GM13976 (cell line): ENCODE results near the gene SREBF2.
"Not testable (repeated sequence)": the region's sequence is repeated elsewhere in the genome, so short reads cannot be mapped to it uniquely, and the experiment has no call there.

Source experiments
- DNase-seq: peaks from one replicate; pipeline ENCODE4 v3.0.0; 2012; ENCODE audit warnings: low spot score
- in situ Hi-C: fragments of 300-500 bp; cut with MboI; formaldehyde crosslinking; loops from one replicate; pipeline ENCODE4 v1.12.0; 2022; ENCODE audit warnings: low sequenced_read_pairs, mixed read lengths, inconsistent platforms; ENCODE audit not compliant: unreplicated experiment
- TF ChIP-seq, protein P1 (sequence below): IDR thresholded peaks from 2 replicates; pipeline ENCODE4 v1.5.1; 2012; ENCODE audit warnings: borderline replicate concordance, mild to moderate bottlenecking; ENCODE audit not compliant: insufficient read depth; ENCODE audit errors: extremely low read depth, missing control alignments, control extremely low read depth

Gene SREBF2

DNA sequence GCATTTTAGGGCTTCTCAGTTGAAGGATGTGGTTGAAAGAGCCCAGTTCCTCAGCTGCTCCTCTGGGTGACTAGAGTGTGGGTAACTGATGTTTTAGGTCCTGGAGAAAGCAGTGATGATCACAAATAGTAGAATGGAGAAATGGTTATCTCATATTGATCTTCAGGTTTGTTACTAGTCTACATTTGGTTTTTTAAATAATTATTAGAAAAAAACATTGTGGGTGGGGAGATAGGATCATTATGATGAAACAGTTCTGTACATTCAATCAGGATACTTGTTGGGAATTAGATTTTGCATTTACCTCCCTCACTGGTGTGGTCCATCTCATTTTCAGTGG, 24.9 kb downstream of the SREBF2 start:
- TF ChIP-seq, protein P1, sequence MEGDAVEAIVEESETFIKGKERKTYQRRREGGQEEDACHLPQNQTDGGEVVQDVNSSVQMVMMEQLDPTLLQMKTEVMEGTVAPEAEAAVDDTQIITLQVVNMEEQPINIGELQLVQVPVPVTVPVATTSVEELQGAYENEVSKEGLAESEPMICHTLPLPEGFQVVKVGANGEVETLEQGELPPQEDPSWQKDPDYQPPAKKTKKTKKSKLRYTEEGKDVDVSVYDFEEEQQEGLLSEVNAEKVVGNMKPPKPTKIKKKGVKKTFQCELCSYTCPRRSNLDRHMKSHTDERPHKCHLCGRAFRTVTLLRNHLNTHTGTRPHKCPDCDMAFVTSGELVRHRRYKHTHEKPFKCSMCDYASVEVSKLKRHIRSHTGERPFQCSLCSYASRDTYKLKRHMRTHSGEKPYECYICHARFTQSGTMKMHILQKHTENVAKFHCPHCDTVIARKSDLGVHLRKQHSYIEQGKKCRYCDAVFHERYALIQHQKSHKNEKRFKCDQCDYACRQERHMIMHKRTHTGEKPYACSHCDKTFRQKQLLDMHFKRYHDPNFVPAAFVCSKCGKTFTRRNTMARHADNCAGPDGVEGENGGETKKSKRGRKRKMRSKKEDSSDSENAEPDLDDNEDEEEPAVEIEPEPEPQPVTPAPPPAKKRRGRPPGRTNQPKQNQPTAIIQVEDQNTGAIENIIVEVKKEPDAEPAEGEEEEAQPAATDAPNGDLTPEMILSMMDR = no peak
- DNase-seq = no peak
- in situ Hi-C loops = no loop called here

DNA sequence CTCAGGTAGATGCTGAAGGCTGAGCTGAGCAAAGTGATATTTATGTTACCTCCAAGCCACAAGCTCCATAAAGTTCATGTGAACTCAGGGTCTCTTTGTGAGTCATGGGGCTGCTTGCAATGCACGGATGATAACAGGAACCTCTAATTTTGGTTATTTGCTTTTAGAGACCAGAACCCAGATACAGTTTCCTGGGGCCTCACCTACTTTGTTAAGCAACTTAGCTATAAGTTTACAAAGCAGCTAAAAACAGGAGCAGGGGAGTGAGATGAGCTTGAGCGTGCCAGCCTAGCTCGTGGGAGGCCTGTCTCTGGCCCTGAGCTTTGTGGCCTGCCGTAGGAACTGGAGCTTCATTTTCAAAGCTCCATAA, 29.2 kb downstream of the SREBF2 start:
- peak; percentile 75 for DNase-seq
- TF ChIP-seq, protein P1 = no peak
- in situ Hi-C loops = no loop called here

DNA sequence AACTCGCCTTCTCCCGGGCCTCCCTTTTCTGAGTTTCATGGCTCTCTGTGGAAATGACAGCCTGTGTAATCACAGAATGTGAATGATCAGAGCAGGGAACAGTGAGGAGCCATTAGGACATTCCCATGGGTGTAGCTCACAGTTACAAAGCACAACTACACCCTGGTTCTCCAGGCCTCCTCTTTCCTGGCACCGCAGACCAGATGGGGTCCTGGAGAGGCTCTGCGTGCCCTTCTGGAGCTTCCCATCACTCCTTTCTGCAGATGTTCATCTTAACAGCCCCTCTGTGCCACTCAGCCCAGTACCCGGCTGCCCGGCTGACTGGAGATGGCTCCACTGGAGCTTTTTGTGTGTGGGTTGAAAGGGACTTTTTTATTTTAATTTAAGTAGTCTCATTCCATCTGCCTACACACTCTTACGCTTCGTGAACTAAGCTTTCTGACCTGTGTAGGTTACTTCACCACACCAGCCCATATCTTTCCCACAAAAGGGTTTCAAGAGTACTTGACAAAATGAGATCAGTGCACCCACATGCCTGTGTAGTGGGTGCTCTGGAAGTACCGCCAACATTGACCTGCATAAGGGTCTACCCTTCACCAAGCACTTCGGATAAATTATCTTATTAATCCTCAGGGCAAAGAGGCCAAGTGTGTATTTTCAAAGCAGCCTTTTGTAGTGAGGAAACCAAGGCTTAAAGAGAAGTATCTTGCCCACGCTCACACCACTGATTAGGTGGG, 29.8 kb downstream of the SREBF2 start:
- peak; percentile 78 for DNase-seq
- in situ Hi-C loops = no loop called here
- TF ChIP-seq, protein P1 = no peak

DNA sequence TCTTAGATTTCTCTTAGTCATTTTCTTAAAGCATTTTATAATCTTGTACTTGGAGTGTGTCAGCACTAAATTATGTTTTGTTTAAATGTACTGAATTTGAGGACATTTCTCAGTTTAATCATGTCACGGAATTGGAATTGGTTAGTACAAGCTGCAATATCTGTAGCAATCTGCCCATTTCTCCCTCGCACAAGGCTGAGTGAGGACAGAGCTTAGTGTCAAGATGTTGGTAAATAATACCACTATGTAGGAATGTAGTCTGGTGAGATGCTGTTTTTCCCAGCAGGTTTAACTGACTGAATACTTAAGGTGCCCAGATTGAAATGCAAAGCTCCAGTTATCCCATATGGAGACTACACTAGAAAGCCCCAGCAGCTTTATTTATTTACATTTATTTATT, 30.6 kb downstream of the SREBF2 start:
- no peak for DNase-seq
- in situ Hi-C loops = no loop called here
- TF ChIP-seq, protein P1 = no peak

DNA sequence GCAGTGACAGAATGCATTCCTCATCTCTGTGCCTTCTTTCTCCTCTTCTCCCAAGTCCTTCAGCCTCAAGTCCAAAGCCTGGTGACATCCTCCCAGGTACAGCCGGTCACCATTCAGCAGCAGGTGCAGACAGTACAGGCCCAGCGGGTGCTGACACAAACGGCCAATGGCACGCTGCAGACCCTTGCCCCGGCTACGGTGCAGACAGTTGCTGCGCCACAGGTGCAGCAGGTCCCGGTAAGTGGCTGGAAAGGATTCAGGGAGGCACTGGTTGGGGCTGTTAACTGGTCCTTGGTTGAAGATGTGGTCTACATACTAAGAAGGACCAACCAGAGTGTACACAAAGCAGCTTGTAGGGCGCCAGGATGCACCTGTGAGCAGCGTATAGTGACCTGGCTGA, 35.7 kb downstream of the SREBF2 start:
- DNase-seq = no peak
- TF ChIP-seq, protein P1 = no peak
- in situ Hi-C loops = no loop called here

DNA sequence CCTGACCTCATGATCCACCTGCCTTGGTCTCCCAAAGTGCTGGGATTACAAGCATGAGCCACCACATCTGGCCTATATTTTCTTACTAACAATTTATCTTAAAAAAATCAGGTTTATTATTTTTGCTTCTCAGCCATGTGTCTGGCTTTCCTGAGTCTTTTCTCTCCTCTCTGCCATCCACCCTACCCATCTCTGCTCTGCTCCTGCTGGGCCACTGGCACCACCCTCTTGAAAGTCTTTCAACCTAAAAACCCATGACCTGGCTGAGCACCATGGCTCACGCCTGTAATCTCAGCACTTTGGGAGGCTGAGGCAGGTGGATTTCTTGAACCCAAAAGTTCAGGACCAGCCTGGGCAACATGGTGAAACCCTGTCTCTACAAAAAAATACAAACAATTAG, 37.2 kb downstream of the SREBF2 start:
- DNase-seq, in situ Hi-C loops: not testable (repeated sequence)

DNA sequence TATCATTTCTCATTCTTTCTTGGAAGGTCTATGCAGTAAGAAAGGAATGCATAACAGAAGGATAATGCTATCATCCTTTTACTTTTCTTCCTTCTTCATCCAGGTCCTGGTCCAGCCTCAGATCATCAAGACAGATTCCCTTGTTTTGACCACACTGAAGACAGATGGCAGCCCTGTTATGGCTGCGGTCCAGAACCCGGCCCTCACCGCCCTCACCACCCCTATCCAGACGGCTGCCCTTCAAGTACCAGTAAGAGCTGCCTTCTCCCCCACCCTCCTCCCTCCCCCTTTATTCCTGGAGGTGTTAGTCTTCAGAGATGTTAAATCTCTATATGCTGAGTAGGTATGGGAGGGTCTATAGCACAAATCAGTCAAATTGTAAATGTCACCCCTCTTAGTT, 37.9 kb downstream of the SREBF2 start:
- DNase-seq = no peak
- in situ Hi-C loops = no loop called here
- TF ChIP-seq, protein P1 = no peak
